ENCODE measurements around the gene MMP15. TPM values are rescaled to one million over a fixed set of nuclear protein-coding genes. Genes with fewer than 3 reads are reported as not detected.

The MMP15 gene
- total RNA-seq, 4 donors from 2014 or later: 2.0 to 12.8 (median 8.0) TPM

DNA sequence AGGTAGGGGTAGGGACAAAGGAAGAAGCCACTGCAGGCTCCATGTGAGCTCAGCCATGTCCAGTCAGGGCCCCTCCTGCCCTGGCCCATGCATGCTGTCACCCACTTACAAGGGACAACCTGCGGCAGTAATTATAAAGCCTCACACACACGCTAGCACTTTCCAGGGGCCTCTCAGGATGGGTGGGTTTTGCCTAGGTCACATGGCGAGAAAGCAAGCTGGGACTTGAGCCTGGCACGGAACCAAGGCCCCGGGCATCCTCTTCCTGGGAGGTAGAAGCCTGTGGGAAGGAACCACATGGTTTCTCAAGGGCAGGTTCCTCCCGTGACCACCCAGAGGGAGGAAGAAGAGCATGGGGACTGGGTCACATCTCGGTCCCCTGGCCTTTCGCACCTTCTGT is 32.1 kb upstream of the MMP15 start:
- no peak for ATAC-seq
- Histone ChIP-seq H3K36me3 (peaks cover 0 to 58% of the 10 kb centered on the region in 2 donors), H3K9me3 (no peaks in the 10 kb centered on the region), H3K27ac (no peak overlapping the region), H3K4me1 (peaks cover 0 to 20% (median 4%) of the 10 kb centered on the region in 3 donors), H3K4me3 (no peak overlapping the region), H3K27me3 (no peaks in the 10 kb centered on the region)
- 80% methylated on average over 1 of the region's 8 CpGs; no CpG with 5 or more reads in 1 of the 2 donors for WGBS, 2 donors (ENCODE audit: low coverage in 1 of 2)
- TF ChIP-seq, protein P1, sequence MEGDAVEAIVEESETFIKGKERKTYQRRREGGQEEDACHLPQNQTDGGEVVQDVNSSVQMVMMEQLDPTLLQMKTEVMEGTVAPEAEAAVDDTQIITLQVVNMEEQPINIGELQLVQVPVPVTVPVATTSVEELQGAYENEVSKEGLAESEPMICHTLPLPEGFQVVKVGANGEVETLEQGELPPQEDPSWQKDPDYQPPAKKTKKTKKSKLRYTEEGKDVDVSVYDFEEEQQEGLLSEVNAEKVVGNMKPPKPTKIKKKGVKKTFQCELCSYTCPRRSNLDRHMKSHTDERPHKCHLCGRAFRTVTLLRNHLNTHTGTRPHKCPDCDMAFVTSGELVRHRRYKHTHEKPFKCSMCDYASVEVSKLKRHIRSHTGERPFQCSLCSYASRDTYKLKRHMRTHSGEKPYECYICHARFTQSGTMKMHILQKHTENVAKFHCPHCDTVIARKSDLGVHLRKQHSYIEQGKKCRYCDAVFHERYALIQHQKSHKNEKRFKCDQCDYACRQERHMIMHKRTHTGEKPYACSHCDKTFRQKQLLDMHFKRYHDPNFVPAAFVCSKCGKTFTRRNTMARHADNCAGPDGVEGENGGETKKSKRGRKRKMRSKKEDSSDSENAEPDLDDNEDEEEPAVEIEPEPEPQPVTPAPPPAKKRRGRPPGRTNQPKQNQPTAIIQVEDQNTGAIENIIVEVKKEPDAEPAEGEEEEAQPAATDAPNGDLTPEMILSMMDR (IDR thresholded peaks at IDR 0.05): no peak
- TF ChIP-seq POLR2AphosphoS5 (IDR thresholded peaks at IDR 0.05): no peak
- TF ChIP-seq POLR2A (IDR thresholded peaks at IDR 0.05): no peak
- TF ChIP-seq EP300 (IDR thresholded peaks at IDR 0.05): no peak

DNA sequence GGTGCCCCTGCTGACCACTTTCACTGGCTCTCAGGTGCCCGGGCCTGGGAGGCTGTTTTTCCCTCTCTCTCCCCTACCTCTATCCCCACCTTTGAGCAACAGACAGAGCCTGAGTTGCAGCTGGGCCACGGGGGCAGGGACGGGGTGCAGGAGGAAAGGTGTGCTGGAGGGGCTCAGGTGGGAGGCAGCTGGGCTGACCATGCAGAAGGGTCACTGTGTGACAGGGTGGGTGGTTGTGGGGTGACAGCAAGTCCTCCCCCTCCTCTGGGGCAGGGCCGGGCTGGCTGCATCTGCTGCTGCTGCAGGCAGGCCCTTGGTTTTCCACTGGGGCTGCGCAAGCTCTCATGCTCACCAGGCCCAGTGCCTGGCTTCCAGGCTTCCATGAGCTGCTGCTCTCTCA is 31.7 kb upstream of the MMP15 start:
- Histone ChIP-seq H3K27me3 (no peaks in the 10 kb centered on the region), H3K36me3 (peaks cover 0 to 59% of the 10 kb centered on the region in 2 donors), H3K27ac (no peak overlapping the region), H3K4me3 (no peak overlapping the region), H3K9me3 (no peaks in the 10 kb centered on the region), H3K4me1 (peaks cover 0 to 24% (median 9%) of the 10 kb centered on the region in 3 donors)
- ATAC-seq: no peak
- TF ChIP-seq POLR2AphosphoS5 (IDR thresholded peaks at IDR 0.05) (no peak), EP300 (IDR thresholded peaks at IDR 0.05) (no peak), POLR2A (IDR thresholded peaks at IDR 0.05) (no peak)
- TF ChIP-seq, protein P1 (IDR thresholded peaks at IDR 0.05): no peak
- no CpG with 5 or more reads among the region's 5 CpGs for WGBS, 2 donors (ENCODE audit: low coverage in 1 of 2)

- ATAC-seq: no peak
- H3K4me3 ChIP-seq: no peak overlapping the region
- no peaks in the 10 kb centered on the region for H3K9me3 ChIP-seq
- peaks cover 0 to 59% of the 10 kb centered on the region in 2 donors for H3K36me3 ChIP-seq
- WGBS, 2 donors (ENCODE audit: low coverage in 1 of 2): 81% methylated on average over 4 of the region's 4 CpGs; no CpG with 5 or more reads in 1 of the 2 donors
- no peaks in the 10 kb centered on the region for H3K27me3 ChIP-seq
- H3K27ac ChIP-seq: no peak overlapping the region
- peaks cover 0 to 29% (median 14%) of the 10 kb centered on the region in 3 donors for H3K4me1 ChIP-seq
- TF ChIP-seq POLR2A (IDR thresholded peaks at IDR 0.05): no peak
- no peak for TF ChIP-seq EP300 (IDR thresholded peaks at IDR 0.05)
- no peak for TF ChIP-seq POLR2AphosphoS5 (IDR thresholded peaks at IDR 0.05)
- TF ChIP-seq, protein P1 (IDR thresholded peaks at IDR 0.05): no peak
These were observed 31.2 kb upstream of the MMP15 start for GRCh38 chr16:57994361-57994760.

- Histone ChIP-seq H3K27me3 (no peaks in the 10 kb centered on the region), H3K4me3 (no peak overlapping the region), H3K27ac (no peak overlapping the region), H3K9me3 (no peaks in the 10 kb centered on the region), H3K36me3 (peaks cover 0 to 59% of the 10 kb centered on the region in 2 donors), H3K4me1 (peaks cover 0 to 33% (median 18%) of the 10 kb centered on the region in 3 donors)
- 0 to 30% methylated on average over 3 of the region's 4 CpGs for WGBS, 2 donors (ENCODE audit: low coverage in 1 of 2)
- TF ChIP-seq POLR2A (IDR thresholded peaks at IDR 0.05) (no peak), POLR2AphosphoS5 (IDR thresholded peaks at IDR 0.05) (no peak), EP300 (IDR thresholded peaks at IDR 0.05) (no peak)
- TF ChIP-seq, protein P1 (IDR thresholded peaks at IDR 0.05): peak in 2 of 4 experiments; percentile 13 to 19
- ATAC-seq: no peak
These were observed 30.8 kb upstream of the MMP15 start for GRCh38 chr16:57994778-57995177.

- no peaks in the 10 kb centered on the region for H3K9me3 ChIP-seq
- no peak overlapping the region for H3K4me3 ChIP-seq
- no peak overlapping the region for H3K27ac ChIP-seq
- WGBS, 2 donors (ENCODE audit: low coverage in 1 of 2): 84% methylated on average over 5 of the region's 18 CpGs; no CpG with 5 or more reads in 1 of the 2 donors
- H3K36me3 ChIP-seq: peaks cover 0 to 59% of the 10 kb centered on the region in 2 donors
- no peak for TF ChIP-seq POLR2A (IDR thresholded peaks at IDR 0.05)
- no peaks in the 10 kb centered on the region for H3K27me3 ChIP-seq
- ATAC-seq: no peak
- H3K4me1 ChIP-seq: peaks cover 0 to 36% (median 18%) of the 10 kb centered on the region in 3 donors
These were observed 29.7 kb upstream of the MMP15 start for GRCh38 chr16:57995721-57996405.
